ENCODE data around the gene NOXO1.
"Not testable (repeated sequence)": the region's sequence is repeated elsewhere in the genome, so short reads cannot be mapped to it uniquely, and the experiment has no call there.

NOXO1 gene

DNA sequence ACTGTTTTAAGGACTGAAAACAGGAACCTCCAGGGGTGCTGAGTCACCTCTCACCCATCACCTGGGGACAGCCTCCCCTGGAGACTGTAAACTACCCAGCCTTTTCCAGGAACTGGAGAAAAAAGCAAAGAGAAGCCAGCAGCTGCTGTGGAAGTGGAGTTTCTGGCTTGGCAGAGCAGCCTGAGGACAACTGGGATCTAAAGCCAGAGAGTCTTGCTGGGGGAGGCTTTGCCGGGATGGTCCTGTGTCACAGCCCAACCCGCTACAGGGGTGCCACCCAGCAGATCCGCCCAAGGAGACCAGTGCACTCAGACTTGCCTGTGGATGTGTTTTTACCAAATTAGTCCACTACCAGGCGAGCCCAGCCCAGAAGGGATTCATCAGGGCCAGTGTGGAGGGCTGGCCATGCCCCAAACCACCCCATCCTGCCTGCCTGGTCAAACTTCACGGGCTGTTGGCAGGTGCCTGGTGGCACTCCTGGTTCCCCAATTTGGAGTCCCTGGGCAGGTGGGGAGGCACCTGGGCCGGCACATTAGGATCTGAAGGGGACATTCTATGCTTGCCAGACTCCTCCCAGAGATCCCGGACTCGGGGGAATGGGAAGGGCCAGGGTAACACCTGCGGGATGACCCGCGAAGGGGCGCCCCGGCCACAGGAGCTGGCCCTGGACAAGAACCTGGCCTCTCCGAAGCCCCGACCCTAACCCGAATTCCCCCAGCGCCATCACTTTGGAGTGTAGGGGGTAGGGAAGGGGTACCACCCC is 39.0 kb downstream of the NOXO1 start:
- peak; percentile 30 for DNase-seq (ENCODE audit: low spot score)
- TF ChIP-seq CTCF (conservative IDR thresholded peaks at IDR 0.05; ENCODE audit: low read depth) = no peak
- H3K27ac ChIP-seq = peak overlapping the region; percentile 73
- ChIA-PET CTCF (interaction anchor here (0.6 to 2.1 kb wide), 2 partner anchors 10 to 13 kb away, joined by 4 to 12 read pairs; no protein-coding TSS in a partner anchor), POLR2A (ENCODE audit: low non-redundant PET) (no interaction called here)

DNA sequence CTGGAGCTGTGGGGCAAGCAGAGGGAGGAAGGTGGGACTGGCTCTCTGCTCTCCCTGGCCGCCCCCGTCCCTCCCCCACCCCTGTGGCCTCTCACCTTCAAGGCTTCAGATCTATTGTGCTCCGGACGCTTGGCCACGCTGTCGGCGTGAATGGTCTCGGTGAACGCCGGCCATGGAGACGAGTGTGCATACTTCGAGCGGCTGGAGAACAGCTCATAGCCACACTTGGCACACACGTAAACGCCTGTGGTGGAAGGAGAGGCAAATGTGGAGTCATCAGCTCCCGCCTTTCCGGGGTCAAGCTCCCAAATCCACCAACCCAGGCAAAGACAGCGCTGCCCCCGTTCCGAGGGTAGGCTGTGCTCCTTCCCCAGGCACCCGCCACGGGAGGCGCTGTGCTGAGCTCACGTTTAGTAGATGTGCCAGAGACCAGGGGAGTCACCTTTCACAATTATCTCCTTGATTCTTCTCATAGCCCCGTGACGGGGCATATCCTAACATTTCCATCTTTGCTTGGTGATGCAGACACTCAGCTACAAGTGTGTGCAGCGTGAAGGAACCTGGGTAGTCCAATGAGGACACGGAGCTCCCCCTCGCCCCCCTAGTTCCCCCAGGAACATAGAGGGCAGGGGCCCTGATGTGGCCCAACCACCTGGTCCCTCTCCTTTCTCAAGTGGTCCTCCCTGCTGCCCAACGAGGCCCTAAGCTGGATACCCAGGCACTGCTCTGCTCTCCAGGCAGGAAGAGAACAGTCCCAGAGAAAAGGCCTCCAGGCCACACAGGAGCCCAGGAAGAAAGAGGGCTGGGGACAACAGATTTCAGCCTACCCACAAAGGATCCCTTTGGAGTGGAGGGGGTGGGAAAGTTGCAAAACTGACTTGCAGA is 39.9 kb downstream of the NOXO1 start:
- POLR2A ChIA-PET (ENCODE audit: low non-redundant PET) = interaction anchor here (0.5 kb wide), 1 partner anchor 32 kb away, joined by 4 read pairs; no protein-coding TSS in a partner anchor
- DNase-seq (ENCODE audit: low spot score) = no peak
- peak overlapping the region; percentile 73 for H3K27ac ChIP-seq
- CTCF ChIA-PET = interaction anchor here (0.6 to 2.1 kb wide), 3 partner anchors 9 to 73 kb away, joined by 3 to 12 read pairs (median 4); no protein-coding TSS in a partner anchor
- no peak for TF ChIP-seq CTCF (conservative IDR thresholded peaks at IDR 0.05; ENCODE audit: low read depth)

GRCh38 chr16:1940273-1941161 is 40.8 kb downstream of the NOXO1 start:
- DNase-seq (ENCODE audit: low spot score) = no peak
- CTCF ChIA-PET = interaction anchor here (0.6 to 2.1 kb wide), 3 partner anchors 11 to 330 kb away, joined by 3 to 12 read pairs (median 3); no protein-coding TSS in a partner anchor
- POLR2A ChIA-PET (ENCODE audit: low non-redundant PET) = interaction anchor here (0.5 kb wide), 1 partner anchor 33 kb away, joined by 4 read pairs; no protein-coding TSS in a partner anchor
- TF ChIP-seq CTCF (conservative IDR thresholded peaks at IDR 0.05; ENCODE audit: low read depth) = no peak
- peak overlapping the region; percentile 73; the same call in 1 of the 2 replicates for H3K27ac ChIP-seq

DNA sequence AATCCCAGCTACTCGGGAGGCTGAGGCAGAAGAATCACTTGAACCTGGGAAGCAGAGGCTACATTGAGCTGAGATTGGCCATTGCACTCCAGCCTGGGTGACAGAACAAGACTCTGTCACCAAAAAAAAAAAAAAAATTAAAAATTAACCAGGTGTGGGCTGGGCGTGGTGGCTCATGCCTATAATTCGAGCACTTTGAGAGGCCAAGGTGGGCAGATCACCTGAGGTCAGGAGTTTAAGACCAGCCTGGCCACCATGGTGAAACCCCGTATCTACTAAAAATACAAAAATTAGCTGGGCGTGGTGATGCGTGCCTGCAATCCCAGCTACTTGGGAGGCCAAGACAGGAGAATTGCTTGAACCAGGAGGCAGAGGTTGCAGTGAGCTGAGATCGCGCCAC is 41.4 kb downstream of the NOXO1 start:
- H3K27ac ChIP-seq = 0 out of 2 replicates have a peak overlapping the region, but pooled peaks have one; percentile 73

GRCh38 chr16:1938910-1939309 is 42.4 kb downstream of the NOXO1 start:
- POLR2A ChIA-PET (ENCODE audit: low non-redundant PET) = interaction anchor here (0.5 kb wide), 1 partner anchor 234 kb away, joined by 3 read pairs; no protein-coding TSS in a partner anchor
- H3K27ac ChIP-seq = peak overlapping the region; percentile 65
- no peak for TF ChIP-seq CTCF (conservative IDR thresholded peaks at IDR 0.05; ENCODE audit: low read depth)
- DNase-seq (ENCODE audit: low spot score) = no peak
- CTCF ChIA-PET = no interaction called here

More for the DNA sequence above, 41.4 kb downstream of the NOXO1 start:
- CTCF ChIA-PET = interaction anchor here (2.1 kb wide), 1 partner anchor 10 kb away, joined by 12 read pairs; no protein-coding TSS in a partner anchor
- DNase-seq (ENCODE audit: low spot score); POLR2A ChIA-PET (ENCODE audit: low non-redundant PET): not testable (repeated sequence)

DNA sequence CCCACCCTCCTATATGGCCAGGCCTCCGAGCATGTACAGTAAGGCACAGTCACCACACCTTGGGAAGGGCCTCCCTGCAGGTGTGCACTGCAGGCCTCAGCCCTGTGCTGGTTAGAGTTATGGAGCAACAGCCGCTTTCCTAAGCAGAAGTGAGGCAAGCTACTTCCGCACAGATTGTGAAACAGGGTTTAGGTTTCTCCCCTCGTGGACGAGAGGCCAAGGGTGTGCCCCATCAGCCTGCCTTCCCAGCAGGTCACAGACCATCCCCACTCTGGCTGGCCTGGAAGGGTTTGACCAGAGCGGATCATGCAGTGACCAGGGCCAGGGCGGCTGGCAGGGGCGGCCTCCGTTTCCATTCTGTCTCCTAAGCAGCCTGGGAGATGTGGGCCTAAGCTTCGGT is 43.0 kb downstream of the NOXO1 start:
- ChIA-PET POLR2A (ENCODE audit: low non-redundant PET) (interaction anchor here (0.5 kb wide), 1 partner anchor 234 kb away, joined by 3 read pairs; no protein-coding TSS in a partner anchor), CTCF (no interaction called here)
- DNase-seq (ENCODE audit: low spot score) = no peak
- no peak for TF ChIP-seq CTCF (conservative IDR thresholded peaks at IDR 0.05; ENCODE audit: low read depth)
- peak overlapping the region; percentile 65 for H3K27ac ChIP-seq

All from RWPE1 (cell line).